ENCODE data around the gene SECISBP2L. TPM values are rescaled to one million over a fixed set of nuclear protein-coding genes. Genes with fewer than 3 reads are reported as not detected.

The SECISBP2L gene
- total RNA-seq, 1 experiment from 2014 or later: 12.3 TPM

GRCh38 chr15:49060710-49061495 lies 14.7 kb upstream of the SECISBP2L start:
- in situ Hi-C loops (cut with HindIII; ENCODE audit: low sequenced_read_pairs): no loop called here
- no peak for DNase-seq (ENCODE audit: low spot score)

- no peak for DNase-seq (ENCODE audit: low spot score)
- in situ Hi-C loops (cut with HindIII; ENCODE audit: low sequenced_read_pairs): no loop called here
Measured at GRCh38 chr15:49059491-49059890, 13.2 kb upstream of the SECISBP2L start.

GRCh38 chr15:49058559-49058958 lies 12.3 kb upstream of the SECISBP2L start:
- in situ Hi-C loops (cut with HindIII; ENCODE audit: low sequenced_read_pairs): no loop called here
- DNase-seq (ENCODE audit: low spot score): no peak

- DNase-seq (ENCODE audit: low spot score): no peak
- in situ Hi-C loops (cut with HindIII; ENCODE audit: low sequenced_read_pairs): no loop called here
Measured at GRCh38 chr15:49055630-49056029, 9.4 kb upstream of the SECISBP2L start.

- DNase-seq (ENCODE audit: low spot score): no peak
- in situ Hi-C loops (cut with HindIII; ENCODE audit: low sequenced_read_pairs): no loop called here
Measured at GRCh38 chr15:49052662-49053061, 6.4 kb upstream of the SECISBP2L start.

DNA sequence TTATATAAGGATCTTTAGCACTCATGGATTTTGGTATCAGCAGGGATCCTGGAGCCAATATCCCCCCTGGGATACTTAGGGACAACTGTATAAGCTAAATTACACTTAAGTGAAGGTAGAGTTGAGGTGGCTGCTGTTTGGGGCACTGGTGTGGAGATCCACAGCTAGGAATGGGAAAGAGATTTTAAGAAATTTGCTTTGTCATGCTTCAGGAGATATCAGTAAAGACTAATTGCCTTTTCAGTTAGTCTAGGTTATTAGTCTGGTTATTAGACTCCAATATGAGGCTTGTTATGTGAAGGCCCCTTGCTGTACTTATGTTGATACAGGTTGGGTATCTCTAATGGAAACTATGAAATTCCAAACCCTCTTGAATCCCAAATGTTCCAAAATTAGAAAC lies 1.2 kb upstream of the SECISBP2L start:
- in situ Hi-C loops (cut with HindIII; ENCODE audit: low sequenced_read_pairs): no loop called here
- DNase-seq (ENCODE audit: low spot score): no peak

DNA sequence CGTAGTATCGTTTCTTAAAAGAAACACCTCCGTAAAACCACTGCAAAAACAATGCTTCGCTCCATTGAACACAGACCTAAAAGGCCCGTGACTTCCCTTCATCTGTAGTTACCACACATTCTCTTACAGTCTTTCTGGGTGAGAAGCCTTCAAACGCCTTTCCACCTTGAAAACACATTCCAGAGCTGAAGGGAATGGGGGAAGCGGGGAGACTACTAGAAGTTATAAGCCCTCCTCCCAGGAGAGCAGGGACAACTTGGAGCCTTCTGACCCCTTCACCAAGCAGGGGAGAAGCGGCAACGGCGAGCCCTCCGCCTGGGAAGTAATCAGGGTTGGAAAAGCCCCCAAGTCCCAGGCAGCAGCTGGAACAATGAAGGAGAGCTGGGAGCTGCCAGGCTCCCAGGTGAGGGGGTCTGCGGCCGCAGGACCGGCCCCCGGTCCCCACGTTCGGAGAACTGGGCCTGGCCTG lies 461 bp downstream of the SECISBP2L start:
- in situ Hi-C loops (cut with HindIII; ENCODE audit: low sequenced_read_pairs): no loop called here
- DNase-seq (ENCODE audit: low spot score): peak; percentile 53

DNA sequence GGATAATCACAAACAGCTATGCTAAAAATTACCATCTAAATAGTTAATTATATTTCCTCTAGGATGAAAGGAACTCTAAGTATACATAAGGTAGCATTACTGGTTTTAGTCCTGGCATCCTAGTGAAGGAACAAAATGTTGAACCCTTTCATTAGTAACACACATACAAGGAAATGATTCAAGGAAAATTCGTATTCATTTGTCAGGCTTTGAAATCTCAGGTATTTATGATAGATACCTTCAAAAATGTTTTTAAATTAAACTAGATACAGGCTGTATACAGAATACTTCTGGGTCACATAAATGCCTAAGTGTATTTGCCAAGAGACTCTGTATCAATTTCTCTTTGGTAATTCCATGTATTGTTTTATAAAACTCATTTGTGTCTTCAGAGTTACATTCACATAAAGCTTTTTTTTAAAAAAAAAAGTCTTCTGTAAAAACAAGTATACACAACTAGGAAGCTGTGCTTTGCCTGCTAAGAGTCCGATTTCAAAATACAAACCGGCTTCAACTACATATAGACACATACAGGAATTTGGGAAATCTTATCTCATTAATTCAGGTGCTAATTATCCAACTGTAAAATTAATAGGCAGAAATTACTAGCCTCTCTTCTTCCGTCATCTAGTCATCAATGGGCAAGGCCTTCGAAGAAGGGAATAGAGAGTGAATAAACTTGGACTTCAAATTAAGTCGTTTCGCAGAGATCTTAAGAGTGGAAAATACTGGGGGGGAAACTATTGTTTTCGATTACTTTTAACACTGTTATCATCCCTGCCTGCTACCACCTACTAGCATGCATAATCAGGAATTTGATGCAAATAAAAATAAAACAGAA lies 1.3 kb downstream of the SECISBP2L start:
- in situ Hi-C loops (cut with HindIII; ENCODE audit: low sequenced_read_pairs): no loop called here

DNA sequence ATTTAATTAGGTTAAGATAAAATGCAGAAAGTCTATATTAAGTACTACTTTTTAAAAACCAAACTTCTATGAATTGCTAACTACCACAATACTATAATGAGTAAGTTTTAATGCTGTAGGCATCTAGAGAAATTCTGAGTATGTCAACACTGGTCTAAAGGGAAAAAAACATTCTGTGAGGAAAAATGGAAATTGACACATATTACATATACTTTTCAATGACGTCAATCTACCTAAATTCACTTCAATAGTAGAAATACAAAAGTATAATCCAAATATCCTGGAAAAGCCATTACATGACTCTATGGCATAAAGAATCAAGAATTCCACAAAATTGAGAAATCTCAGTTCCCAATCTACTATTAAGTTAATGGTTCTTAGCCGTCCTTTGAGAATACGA lies 2.2 kb downstream of the SECISBP2L start:
- no peak for DNase-seq (ENCODE audit: low spot score)
- in situ Hi-C loops (cut with HindIII; ENCODE audit: low sequenced_read_pairs): no loop called here

More for the DNA sequence above, 1.3 kb downstream of the SECISBP2L start:
- DNase-seq (ENCODE audit: low spot score): peak; percentile 3

GRCh38 chr15:49042165-49042564 lies 4.1 kb downstream of the SECISBP2L start:
- in situ Hi-C loops (cut with HindIII; ENCODE audit: low sequenced_read_pairs): no loop called here

GRCh38 chr15:49041426-49041825 lies 4.8 kb downstream of the SECISBP2L start:
- no peak for DNase-seq (ENCODE audit: low spot score)
- in situ Hi-C loops (cut with HindIII; ENCODE audit: low sequenced_read_pairs): no loop called here

More at GRCh38 chr15:49042165-49042564, 4.1 kb downstream of the SECISBP2L start:
- no peak for DNase-seq (ENCODE audit: low spot score)

DNA sequence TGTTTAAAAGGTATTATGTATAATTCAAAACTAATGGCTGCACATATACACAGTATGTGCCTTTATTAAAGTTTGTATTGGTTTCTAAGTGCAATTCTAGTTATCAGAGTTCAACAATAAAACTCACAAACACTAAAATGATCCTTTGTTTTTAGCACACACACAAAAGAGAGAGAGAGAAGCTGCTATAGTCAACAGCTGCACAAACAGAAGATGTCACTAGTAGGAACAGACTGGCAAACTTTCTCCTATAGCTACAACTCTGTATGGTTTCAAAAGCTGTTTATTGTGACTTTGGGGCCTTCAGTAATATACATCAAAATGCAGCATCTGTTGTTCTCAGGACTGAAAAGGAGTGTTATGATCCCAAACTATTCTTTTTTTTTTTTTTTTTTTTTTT lies 6.1 kb downstream of the SECISBP2L start:
- in situ Hi-C loops (cut with HindIII; ENCODE audit: low sequenced_read_pairs): no loop called here
- no peak for DNase-seq (ENCODE audit: low spot score)

DNA sequence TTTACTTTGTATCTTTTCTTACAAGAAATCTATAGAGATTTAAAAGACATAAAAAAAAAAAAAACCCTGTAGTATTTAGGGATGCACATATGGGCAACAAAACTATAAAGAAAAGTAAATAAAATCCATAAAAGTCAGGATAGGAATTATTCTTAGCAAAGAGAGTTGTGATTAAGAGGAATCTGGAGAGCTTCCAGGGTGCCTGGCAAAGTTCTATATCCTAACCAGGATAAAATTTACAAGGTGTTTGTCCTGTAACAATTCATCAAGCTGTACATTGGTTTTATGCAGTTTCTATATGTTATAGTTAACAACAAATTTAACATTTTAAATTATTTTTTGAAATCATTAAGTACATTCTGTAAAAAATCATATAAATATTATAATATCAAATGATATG lies 7.9 kb downstream of the SECISBP2L start:
- in situ Hi-C loops (cut with HindIII; ENCODE audit: low sequenced_read_pairs): no loop called here
- DNase-seq (ENCODE audit: low spot score): no peak

DNA sequence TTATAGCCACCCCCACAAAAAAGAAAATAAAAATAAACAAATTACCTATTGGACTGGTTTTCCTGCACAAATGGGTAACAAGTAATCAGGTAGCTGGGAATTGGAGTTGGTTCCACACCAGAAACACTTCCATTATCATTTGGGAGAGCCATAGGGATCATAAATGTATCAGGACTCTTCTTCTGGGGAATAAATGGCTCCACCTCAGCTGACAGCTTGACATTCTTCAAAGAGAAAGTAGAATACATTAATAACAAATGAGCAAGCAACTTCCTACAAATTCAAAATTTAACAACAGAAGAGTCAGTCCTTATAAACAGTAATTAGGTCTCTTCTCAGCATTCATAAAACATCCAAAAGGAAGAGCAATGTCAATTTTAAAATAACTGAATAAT lies 8.7 kb downstream of the SECISBP2L start:
- in situ Hi-C loops (cut with HindIII; ENCODE audit: low sequenced_read_pairs): no loop called here

GRCh38 chr15:49036650-49037545 lies 9.3 kb downstream of the SECISBP2L start:
- in situ Hi-C loops (cut with HindIII; ENCODE audit: low sequenced_read_pairs): no loop called here
- no peak for DNase-seq (ENCODE audit: low spot score)

More for the DNA sequence above, 8.7 kb downstream of the SECISBP2L start:
- DNase-seq (ENCODE audit: low spot score): no peak

DNA sequence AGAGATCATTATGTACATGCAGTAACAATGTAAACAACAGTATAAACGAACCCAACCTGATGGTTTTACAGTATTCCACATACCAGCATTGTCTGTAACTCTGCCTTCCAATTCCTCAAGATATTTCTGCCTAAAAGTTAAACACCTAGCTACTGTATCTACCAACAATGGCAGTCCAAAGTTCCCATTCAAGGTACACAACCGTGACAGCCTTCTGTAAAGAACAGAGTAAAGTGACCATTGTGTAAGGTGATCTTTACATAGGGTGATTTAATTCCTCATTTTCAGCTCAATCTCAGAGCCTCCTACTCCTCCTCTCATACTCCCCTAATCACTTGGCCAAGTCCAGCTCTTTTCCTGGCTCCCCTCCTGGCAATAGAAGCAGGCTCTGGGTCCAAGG lies 10.4 kb downstream of the SECISBP2L start:
- DNase-seq (ENCODE audit: low spot score): no peak
- in situ Hi-C loops (cut with HindIII; ENCODE audit: low sequenced_read_pairs): no loop called here

- DNase-seq (ENCODE audit: low spot score): no peak
- in situ Hi-C loops (cut with HindIII; ENCODE audit: low sequenced_read_pairs): no loop called here
Measured at GRCh38 chr15:49032601-49033145, 13.6 kb downstream of the SECISBP2L start.

DNA sequence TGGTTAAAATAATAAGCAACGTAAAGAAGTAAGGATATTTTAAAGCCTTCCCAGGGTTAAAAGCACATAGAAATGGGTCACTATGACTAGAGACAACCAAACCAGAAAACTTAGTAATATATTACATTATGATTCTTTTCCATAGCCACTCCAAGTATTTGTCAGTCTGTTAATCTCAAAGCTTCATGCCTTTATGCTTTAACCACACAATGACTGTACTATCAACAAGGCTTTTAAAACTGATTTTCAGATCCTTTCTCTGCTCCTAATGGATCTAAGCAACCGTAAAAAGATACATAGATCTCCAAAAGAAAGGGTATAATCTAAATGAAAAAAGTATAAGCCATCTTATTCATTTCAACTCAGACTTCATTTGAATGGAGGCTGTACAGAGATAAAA lies 14.4 kb downstream of the SECISBP2L start:
- DNase-seq (ENCODE audit: low spot score): no peak
- in situ Hi-C loops (cut with HindIII; ENCODE audit: low sequenced_read_pairs): no loop called here

DNA sequence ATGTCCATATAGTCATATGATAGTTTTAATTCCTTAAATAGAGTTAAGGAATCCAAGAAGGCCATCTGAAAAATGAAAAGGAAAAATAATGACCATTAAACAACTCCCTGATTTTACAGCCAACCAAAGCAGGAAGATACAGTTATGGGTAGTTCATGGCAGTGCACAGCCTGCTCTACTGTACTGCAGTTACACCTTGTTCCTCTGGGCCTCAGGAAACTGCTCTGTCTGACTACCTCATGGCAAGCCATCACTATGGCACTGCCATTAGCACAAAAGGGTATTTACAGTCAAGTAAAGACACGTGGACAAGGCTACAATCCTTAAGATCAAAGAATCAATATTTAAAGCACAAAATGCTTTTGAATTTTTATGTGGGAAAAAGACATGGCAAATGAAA lies 19.5 kb downstream of the SECISBP2L start:
- in situ Hi-C loops (cut with HindIII; ENCODE audit: low sequenced_read_pairs): no loop called here
- no peak for DNase-seq (ENCODE audit: low spot score)

Measured in G401 (cell line).